Duodenal mucosa (tissue), 2 donors: Measurements from ENCODE around the gene NARF.

Source experiments
- H3K27ac ChIP-seq: one replicate; pipeline ENCODE4 v1.7.0; 2013; ENCODE audit warnings: low read depth, low read length
- H3K27me3 ChIP-seq, 2 donors: one replicate each; pipeline ENCODE4 v1.7.0; 2013; ENCODE audit warnings: low read length in 2 of 2, control low read depth in 1 of 2; ENCODE audit not compliant: insufficient read depth in 2 of 2, control insufficient read depth in 1 of 2
- H3K36me3 ChIP-seq, 2 donors: one replicate each; pipeline ENCODE4 v1.7.0; 2013; ENCODE audit warnings: low read length in 2 of 2, control low read depth in 1 of 2; ENCODE audit not compliant: insufficient read depth in 2 of 2, control insufficient read depth in 1 of 2
- H3K4me1 ChIP-seq, 2 donors: one replicate each; pipeline ENCODE4 v1.7.0; 2013; ENCODE audit warnings: low read length in 2 of 2, control low read depth in 1 of 2; ENCODE audit not compliant: insufficient read depth in 2 of 2, control insufficient read depth in 1 of 2
- H3K4me3 ChIP-seq, 2 donors: one replicate each; pipeline ENCODE4 v1.7.0; 2013; ENCODE audit warnings: low read length in 2 of 2, low read depth in 1 of 2
- H3K9ac ChIP-seq, 2 donors: one replicate each; pipeline ENCODE4 v1.7.0; 2013; ENCODE audit warnings: low read length in 2 of 2, low read depth in 1 of 2
- H3K9me3 ChIP-seq, 2 donors: one replicate each; pipeline ENCODE4 v1.7.0; 2013; ENCODE audit warnings: low read length in 2 of 2, control low read depth in 1 of 2; ENCODE audit not compliant: control insufficient read depth in 1 of 2

Gene NARF

GRCh38 chr17:82416264-82416663 lies 42.3 kb upstream of the NARF start:
- Histone ChIP-seq H3K4me3 (no peak overlapping the region), H3K36me3 (peaks cover 4 to 11% of the 10 kb centered on the region in 2 donors), H3K4me1 (peaks cover 19 to 22% of the 10 kb centered on the region in 2 donors), H3K27ac (no peak overlapping the region), H3K9me3 (no peaks in the 10 kb centered on the region), H3K27me3 (no peaks in the 10 kb centered on the region), H3K9ac (no peak overlapping the region)

DNA sequence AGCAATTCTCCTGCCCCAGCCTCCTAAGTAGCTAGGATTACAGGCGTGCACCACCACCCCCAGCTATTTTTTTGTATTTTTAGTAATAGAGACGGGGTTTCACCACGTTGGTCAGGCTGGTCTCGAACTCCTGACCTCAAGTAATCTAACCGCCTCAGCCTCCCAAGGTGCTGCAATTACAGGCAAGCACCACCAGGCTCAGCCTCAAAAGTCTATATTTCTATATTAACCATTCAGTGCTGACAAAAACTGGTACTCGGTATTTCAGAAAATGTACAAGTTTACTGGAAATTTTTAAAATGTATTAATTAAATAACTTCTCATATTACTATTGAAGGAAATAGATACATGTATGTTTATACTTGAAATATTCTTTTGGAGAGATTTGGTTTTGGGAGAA lies 41.8 kb upstream of the NARF start:
- no peak overlapping the region for H3K9ac ChIP-seq
- no peak overlapping the region for H3K4me3 ChIP-seq
- no peaks in the 10 kb centered on the region for H3K27me3 ChIP-seq
- H3K9me3 ChIP-seq, result no peaks in the 10 kb centered on the region
- no peak overlapping the region for H3K27ac ChIP-seq
- H3K36me3 ChIP-seq, result peaks cover 4 to 10% of the 10 kb centered on the region in 2 donors
- H3K4me1 ChIP-seq, result peaks cover 19 to 22% of the 10 kb centered on the region in 2 donors

- H3K4me1 ChIP-seq, result peaks cover 19 to 22% of the 10 kb centered on the region in 2 donors
- H3K27ac ChIP-seq, result peak within 1 kb of the TSS; percentile 91
- H3K9me3 ChIP-seq, result peaks cover 0 to 5% of the 10 kb centered on the region in 2 donors
- peak within 1 kb of the TSS; percentile 64 to 90 for H3K9ac ChIP-seq
- H3K27me3 ChIP-seq, result no peaks in the 10 kb centered on the region
- H3K36me3 ChIP-seq, result peaks cover 0 to 13% of the 10 kb centered on the region in 2 donors
- H3K4me3 ChIP-seq, result peak within 1 kb of the TSS; percentile 82 to 90
Observed at GRCh38 chr17:82418001-82418986, 40.2 kb upstream of the NARF start, which contains the start of the genes HEXD and OGFOD3. Gene HEXD (plus strand): TSS chr17:82418347. CDS start chr17:82419800, 1,453 bp downstream. Gene OGFOD3 (minus strand): TSS chr17:82418586. CDS start chr17:82418485, 101 bp downstream.

DNA sequence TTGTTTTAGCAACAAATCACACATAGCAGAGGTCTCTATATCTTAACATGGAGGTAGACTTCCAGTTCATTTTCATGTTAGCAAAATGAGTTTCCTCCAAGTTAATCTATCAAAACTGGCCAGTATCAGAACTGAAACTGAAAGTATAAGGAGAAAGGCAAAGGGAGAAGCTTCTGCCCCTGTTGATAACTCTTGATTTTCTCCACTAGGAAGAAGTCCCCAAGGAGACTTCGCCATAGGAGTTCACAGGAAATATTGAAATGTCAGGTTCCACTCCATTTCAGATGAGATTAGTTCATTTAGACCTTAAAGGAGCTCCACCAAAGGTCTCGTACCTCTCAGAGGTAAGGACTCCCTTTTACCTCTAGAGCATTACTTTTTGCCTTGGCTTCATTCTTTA lies 39.0 kb upstream of the NARF start:
- Histone ChIP-seq H3K36me3 (peaks cover 0 to 13% of the 10 kb centered on the region in 2 donors), H3K9me3 (peaks cover 0 to 5% of the 10 kb centered on the region in 2 donors), H3K27ac (no peak overlapping the region), H3K27me3 (no peaks in the 10 kb centered on the region), H3K9ac (peak overlapping the region; percentile 64 to 90), H3K4me1 (peaks cover 18 to 19% of the 10 kb centered on the region in 2 donors), H3K4me3 (peak overlapping the region; percentile 82 to 90)

GRCh38 chr17:82424001-82424862 lies 34.3 kb upstream of the NARF start:
- Histone ChIP-seq H3K27me3 (no peaks in the 10 kb centered on the region), H3K27ac (no peak overlapping the region), H3K9me3 (peaks cover 0 to 5% of the 10 kb centered on the region in 2 donors), H3K4me3 (no peak overlapping the region), H3K4me1 (peaks cover 7 to 10% of the 10 kb centered on the region in 2 donors), H3K9ac (no peak overlapping the region), H3K36me3 (peaks cover 0 to 14% of the 10 kb centered on the region in 2 donors)

GRCh38 chr17:82424863-82425159 lies 33.7 kb upstream of the NARF start:
- Histone ChIP-seq H3K27me3 (no peaks in the 10 kb centered on the region), H3K9me3 (peaks cover 0 to 5% of the 10 kb centered on the region in 2 donors), H3K4me3 (no peak overlapping the region), H3K27ac (no peak overlapping the region), H3K36me3 (peaks cover 0 to 17% of the 10 kb centered on the region in 2 donors), H3K4me1 (peaks cover 2 to 5% of the 10 kb centered on the region in 2 donors), H3K9ac (no peak overlapping the region)

DNA sequence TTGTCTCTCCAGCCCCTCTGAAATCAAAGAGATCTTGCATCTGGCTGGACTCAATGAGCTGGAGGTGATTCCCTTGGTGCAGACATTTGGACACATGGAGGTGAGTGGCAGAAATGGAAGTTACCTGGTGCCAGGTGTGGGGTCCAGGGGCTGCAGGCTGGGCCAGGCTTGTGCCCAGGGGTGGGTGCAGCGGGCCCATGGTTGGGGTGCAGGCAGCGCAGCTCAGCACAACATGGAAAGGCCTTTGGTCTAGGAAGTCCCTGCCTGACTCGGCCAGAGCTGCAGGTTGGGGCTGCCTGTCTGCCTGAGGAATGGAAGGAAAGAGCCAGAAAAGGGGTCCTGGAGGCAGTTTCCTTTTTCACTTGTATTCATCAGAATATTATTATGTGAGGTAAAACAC lies 30.0 kb upstream of the NARF start:
- no peaks in the 10 kb centered on the region for H3K9me3 ChIP-seq
- H3K9ac ChIP-seq, result no peak overlapping the region
- H3K4me1 ChIP-seq, result no peaks in the 10 kb centered on the region
- H3K27me3 ChIP-seq, result no peaks in the 10 kb centered on the region
- peaks cover 0 to 4% of the 10 kb centered on the region in 2 donors for H3K36me3 ChIP-seq
- H3K4me3 ChIP-seq, result no peak overlapping the region
- no peak overlapping the region for H3K27ac ChIP-seq

- no peak overlapping the region for H3K27ac ChIP-seq
- H3K9ac ChIP-seq, result no peak overlapping the region
- no peaks in the 10 kb centered on the region for H3K27me3 ChIP-seq
- H3K9me3 ChIP-seq, result no peaks in the 10 kb centered on the region
- H3K4me1 ChIP-seq, result no peaks in the 10 kb centered on the region
- no peak overlapping the region for H3K4me3 ChIP-seq
- H3K36me3 ChIP-seq, result peaks cover 0 to 4% of the 10 kb centered on the region in 2 donors
Observed at GRCh38 chr17:82429824-82430223, 28.7 kb upstream of the NARF start.

DNA sequence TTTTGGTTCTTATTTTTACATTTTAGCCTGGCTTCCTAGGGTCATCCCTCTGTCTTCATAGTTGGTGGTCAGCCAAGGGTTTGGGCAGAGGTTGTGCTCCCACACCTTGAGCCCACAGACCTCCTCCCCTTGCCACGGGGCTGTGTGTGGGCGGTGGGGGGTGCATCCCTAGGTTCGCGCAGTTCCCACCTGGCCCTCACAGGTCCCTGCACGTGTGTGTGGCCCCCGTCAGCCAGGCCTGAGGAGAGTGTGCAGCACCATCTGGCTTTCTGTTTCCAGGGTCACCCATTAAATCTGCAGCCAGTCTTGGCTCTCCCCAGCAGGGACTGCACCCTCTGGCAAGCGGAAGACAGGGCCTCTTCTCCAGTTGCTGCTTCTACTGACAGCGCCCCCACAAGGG lies 26.5 kb upstream of the NARF start:
- H3K27ac ChIP-seq, result no peak overlapping the region
- no peak overlapping the region for H3K4me3 ChIP-seq
- H3K4me1 ChIP-seq, result no peaks in the 10 kb centered on the region
- H3K36me3 ChIP-seq, result peaks cover 0 to 19% of the 10 kb centered on the region in 2 donors
- H3K9ac ChIP-seq, result no peak overlapping the region
- H3K9me3 ChIP-seq, result no peaks in the 10 kb centered on the region
- H3K27me3 ChIP-seq, result no peaks in the 10 kb centered on the region
